RCC 7860 (cell line): ENCODE results near the gene ZNF804B.

Source experiments
- DNase-seq: peaks from one replicate; pipeline ENCODE4 v3.0.0-alpha.2; 2015; ENCODE audit warnings: low spot score
- FAIRE-seq: peaks from 2 replicates; lab custom pipeline; 2012; peaks lifted over from hg19 to GRCh38; lab: Jason Lieb, UNC

Gene ZNF804B

GRCh38 chr7:88964418-88964817, 204.9 kb downstream of the ZNF804B start:
- FAIRE-seq = no peak
- DNase-seq = no peak

- DNase-seq (no peak), FAIRE-seq (no peak)
Observed at GRCh38 chr7:88965371-88965770, 205.9 kb downstream of the ZNF804B start.

GRCh38 chr7:88967432-88967831, 207.9 kb downstream of the ZNF804B start:
- DNase-seq (no peak), FAIRE-seq (no peak)

GRCh38 chr7:88969167-88969566, 209.7 kb downstream of the ZNF804B start:
- FAIRE-seq = no peak
- DNase-seq = no peak

- DNase-seq (no peak), FAIRE-seq (no peak)
Observed at GRCh38 chr7:88985295-88985694, 225.8 kb downstream of the ZNF804B start.

- no peak for FAIRE-seq
Observed at GRCh38 chr7:89001306-89001705, 241.8 kb downstream of the ZNF804B start.

GRCh38 chr7:89002981-89003956, 243.8 kb downstream of the ZNF804B start:
- FAIRE-seq (no peak), DNase-seq (no peak)

More at GRCh38 chr7:89001306-89001705, 241.8 kb downstream of the ZNF804B start:
- no peak for DNase-seq

GRCh38 chr7:89012016-89012415, 252.5 kb downstream of the ZNF804B start:
- no peak for DNase-seq
- no peak for FAIRE-seq

- DNase-seq (no peak), FAIRE-seq (no peak)
Observed at GRCh38 chr7:89017695-89018094, 258.2 kb downstream of the ZNF804B start.

- DNase-seq = no peak
- no peak for FAIRE-seq
Observed at GRCh38 chr7:89021741-89022140, 262.2 kb downstream of the ZNF804B start.

GRCh38 chr7:89023206-89023605, 263.7 kb downstream of the ZNF804B start:
- no peak for FAIRE-seq
- DNase-seq = no peak

- no peak for FAIRE-seq
- no peak for DNase-seq
Observed at GRCh38 chr7:89023877-89024276, 264.4 kb downstream of the ZNF804B start.

- no peak for DNase-seq
- FAIRE-seq = no peak
Observed at GRCh38 chr7:89027781-89028180, 268.3 kb downstream of the ZNF804B start.

- DNase-seq = no peak
- no peak for FAIRE-seq
Observed at GRCh38 chr7:89028319-89028718, 268.8 kb downstream of the ZNF804B start.

- FAIRE-seq = no peak
Observed at GRCh38 chr7:89029864-89030263, 270.4 kb downstream of the ZNF804B start.

GRCh38 chr7:89041240-89041639, 281.7 kb downstream of the ZNF804B start:
- FAIRE-seq (no peak), DNase-seq (no peak)

More at GRCh38 chr7:89029864-89030263, 270.4 kb downstream of the ZNF804B start:
- DNase-seq = no peak

- FAIRE-seq = no peak
- DNase-seq = no peak
Observed at GRCh38 chr7:89042940-89043339, 283.4 kb downstream of the ZNF804B start.

GRCh38 chr7:89049043-89049442, 289.5 kb downstream of the ZNF804B start:
- FAIRE-seq (no peak), DNase-seq (no peak)

- FAIRE-seq = no peak
- no peak for DNase-seq
Observed at GRCh38 chr7:89053130-89053529, 293.6 kb downstream of the ZNF804B start.

GRCh38 chr7:89054361-89054760, 294.9 kb downstream of the ZNF804B start:
- FAIRE-seq (no peak), DNase-seq (no peak)

GRCh38 chr7:89060234-89060633, 300.7 kb downstream of the ZNF804B start:
- DNase-seq = no peak
- FAIRE-seq = no peak

GRCh38 chr7:89064831-89065230, 305.3 kb downstream of the ZNF804B start:
- FAIRE-seq (no peak), DNase-seq (no peak)
